HCT116 (cell line): ENCODE results near the gene ERRFI1. TPM values are rescaled to one million over a fixed set of nuclear protein-coding genes. Genes with fewer than 3 reads are reported as not detected.

Experiments used
- ATAC-seq: fragments of 200-7000 bp; cut with Tn5 transposase; 2 replicates; pipeline ENCODE4 v1.9.1; 2020; ENCODE audit warnings: mild to moderate bottlenecking, moderate library complexity
- BruUV-seq: library from RNA; stranded (reverse); fragments of 400-500 nt; replicated peaks from 2 replicates; lab custom pipeline; 2021; lab: Mats Ljungman, UMichigan
- CTCF ChIA-PET: fragments of 300-600 bp; sonication (Branson Sonifier 250); formaldehyde crosslinking; loops from one replicate; lab custom pipeline; 2021; ENCODE audit warnings: antibody characterized with exemption; lab: Charles Lee
- POLR2A ChIA-PET: fragments of 300-600, 350-600 bp; sonication (Branson Sonifier 250); formaldehyde crosslinking; loops from one replicate; lab custom pipeline; 2021; ENCODE audit warnings: antibody characterized with exemption; lab: Charles Lee
- RAD21 ChIA-PET, 2 experiments: fragments of 300-600 bp; sonication (Branson Sonifier 250); formaldehyde crosslinking; loops; one replicate each; lab custom pipeline; 2023; ENCODE audit warnings: low total read pairs in 2 of 2; ENCODE audit not compliant: uncharacterized antibody in 2 of 2, unreplicated experiment in 2 of 2, low non-redundant PET in 1 of 2; lab: Charles Lee
- DNase-seq: peaks from one replicate; pipeline ENCODE4 v3.0.0-alpha.2; 2010; ENCODE audit warnings: low read depth, low spot score
- H2AFZ ChIP-seq: fragments of 200-600 bp; shearing (Covaris generic), sonication (generic); 2 replicates; pipeline ENCODE4 v1.6.1; 2017; ENCODE audit warnings: low read depth, mixed run types, mixed read lengths, antibody characterized with exemption, low read length; ENCODE audit not compliant: poor library complexity, severe bottlenecking
- H3K27ac ChIP-seq: 2 replicates; pipeline ENCODE4 v1.5.1; 2012; ENCODE audit warnings: low read depth, low read length
- H3K27me3 ChIP-seq: fragments of 200-600 bp; sonication (generic); 2 replicates; pipeline ENCODE4 v1.6.1; 2016; ENCODE audit warnings: mixed run types, low read length, mixed read lengths; ENCODE audit not compliant: insufficient read depth
- H3K36me3 ChIP-seq, 2 experiments: fragments of 200-500 bp in 1 of 2; fragments of 200-600 bp in 1 of 2; sonication (Bioruptor generic) in 1 of 2; sonication (generic) in 1 of 2; 2 replicates each; pipeline versions ENCODE4 v1.5.1 to v1.6.1; 2014 to 2016; ENCODE audit warnings: low read length in 2 of 2, inconsistent platforms in 1 of 2, mixed read lengths in 1 of 2, mixed run types in 1 of 2; ENCODE audit not compliant: insufficient read depth in 2 of 2, control insufficient read depth in 1 of 2
- H3K4me1 ChIP-seq, 2 experiments: fragments of 200-600 bp in 1 of 2; sonication (generic) in 1 of 2; 2 replicates each; pipeline versions ENCODE4 v1.5.1 to v1.6.1; 2012 to 2017; ENCODE audit warnings: low read length in 2 of 2, inconsistent platforms in 1 of 2, mild to moderate bottlenecking in 1 of 2, mixed read lengths in 1 of 2, mixed run types in 1 of 2, moderate library complexity in 1 of 2; ENCODE audit not compliant: insufficient read depth in 2 of 2, control insufficient read depth in 1 of 2
- H3K4me2 ChIP-seq: fragments of 200-600 bp; sonication (generic); 2 replicates; pipeline ENCODE4 v1.6.1; 2017; ENCODE audit warnings: mixed run types, low read length, mixed read lengths
- H3K4me3 ChIP-seq, 2 experiments: fragments of 200-600 bp in 1 of 2; sonication (generic) in 1 of 2; replicated peaks in 1 of 2; 2 replicates each; pipeline ENCODE4 v1.5.1; 2011 to 2016; ENCODE audit warnings: low read length in 2 of 2, control low read depth in 1 of 2, low read depth in 1 of 2, mild to moderate bottlenecking in 1 of 2, mixed read lengths in 1 of 2, mixed run types in 1 of 2
- H3K79me2 ChIP-seq: fragments of 200-600 bp; sonication (generic); 2 replicates; pipeline ENCODE4 v1.6.1; 2017; ENCODE audit warnings: mild to moderate bottlenecking, mixed run types, low read length, moderate library complexity, mixed read lengths; ENCODE audit not compliant: insufficient read depth
- H3K9ac ChIP-seq: fragments of 200-600 bp; sonication (generic); 2 replicates; pipeline ENCODE4 v1.6.1; 2016; ENCODE audit warnings: low read length, mixed read lengths
- H3K9me2 ChIP-seq: fragments of 200-600 bp; sonication (generic), shearing (Covaris generic); 2 replicates; pipeline ENCODE4 v1.6.1; 2017; ENCODE audit warnings: mixed run types, mild to moderate bottlenecking, moderate library complexity; ENCODE audit not compliant: insufficient read depth
- H3K9me3 ChIP-seq, 2 experiments: fragments of 200-500 bp in 1 of 2; fragments of 200-600 bp in 1 of 2; sonication (Bioruptor generic) in 1 of 2; sonication (generic) in 1 of 2; 2 replicates each; pipeline ENCODE4 v1.6.1; 2014 to 2017; ENCODE audit warnings: low read length in 2 of 2, mixed read lengths in 2 of 2, inconsistent platforms in 1 of 2, low read depth in 1 of 2, mild to moderate bottlenecking in 1 of 2, mixed run types in 1 of 2, moderate library complexity in 1 of 2; ENCODE audit not compliant: control insufficient read depth in 1 of 2, insufficient read depth in 1 of 2
- H4K20me1 ChIP-seq: fragments of 200-600 bp; sonication (generic), shearing (Covaris generic); 2 replicates; pipeline ENCODE4 v1.6.1; 2017; ENCODE audit warnings: mixed run types, mild to moderate bottlenecking, moderate library complexity; ENCODE audit not compliant: insufficient read depth
- ATF3 ChIP-seq: IDR thresholded peaks from 2 replicates; pipeline ENCODE4 v1.6.1; 2012
- CBX3 ChIP-seq: IDR thresholded peaks from 2 replicates; pipeline ENCODE4 v1.6.1; 2012; ENCODE audit warnings: low read depth
- CEBPB ChIP-seq: IDR thresholded peaks from 2 replicates; pipeline ENCODE4 v1.6.1; 2012; ENCODE audit warnings: low read depth
- CTCF ChIP-seq, 3 experiments: fragments of 200-600 bp in 1 of 3; sonication (generic) in 1 of 3; IDR thresholded peaks in 2 of 3; conservative IDR thresholded peaks in 1 of 3; 2 replicates each; pipeline ENCODE4 v1.5.1; 2012 to 2017; ENCODE audit warnings: low read depth in 2 of 3, low read length in 2 of 3, antibody characterized with exemption in 1 of 3, borderline replicate concordance in 1 of 3, control low read depth in 1 of 3, mild to moderate bottlenecking in 1 of 3, mixed read lengths in 1 of 3, mixed run types in 1 of 3, moderate library complexity in 1 of 3; ENCODE audit not compliant: insufficient read depth in 1 of 3
- ELF1 ChIP-seq: IDR thresholded peaks from 2 replicates; pipeline ENCODE4 v1.6.1; 2012; ENCODE audit warnings: low read depth, borderline replicate concordance
- EZH2phosphoT487 ChIP-seq: fragments of 200-600 bp; IDR thresholded peaks from 2 replicates; pipeline ENCODE4 v1.6.1; 2018; ENCODE audit warnings: antibody characterized with exemption, borderline replicate concordance
- FOSL1 ChIP-seq: IDR thresholded peaks from 2 replicates; pipeline ENCODE4 v1.6.1; 2012; ENCODE audit warnings: low read depth
- JUND ChIP-seq: IDR thresholded peaks from 2 replicates; pipeline ENCODE4 v1.6.1; 2012
- MAX ChIP-seq: IDR thresholded peaks from 2 replicates; pipeline ENCODE4 v1.6.1; 2012
- POLR2A ChIP-seq: IDR thresholded peaks from 2 replicates; pipeline ENCODE4 v1.7.0; 2011; ENCODE audit warnings: borderline replicate concordance; ENCODE audit not compliant: insufficient read depth, insufficient read length; ENCODE audit errors: extremely low read depth
- POLR2AphosphoS5 ChIP-seq: IDR thresholded peaks from 2 replicates; pipeline ENCODE4 v1.6.1; 2011; ENCODE audit warnings: mild to moderate bottlenecking, low read depth, low read length, moderate library complexity
- RAD21 ChIP-seq: IDR thresholded peaks from 2 replicates; pipeline ENCODE4 v1.6.1; 2012; ENCODE audit warnings: low read depth, mild to moderate bottlenecking
- REST ChIP-seq: IDR thresholded peaks from 2 replicates; pipeline ENCODE4 v1.6.1; 2012; ENCODE audit warnings: low read depth
- SIN3A ChIP-seq: IDR thresholded peaks from 2 replicates; pipeline ENCODE4 v1.6.1; 2012; ENCODE audit warnings: low read depth
- SP1 ChIP-seq: IDR thresholded peaks from 2 replicates; pipeline ENCODE4 v1.6.1; 2012; ENCODE audit warnings: low read depth
- TCF7L2 ChIP-seq: IDR thresholded peaks from 2 replicates; pipeline ENCODE4 v1.7.0; 2011; ENCODE audit warnings: borderline replicate concordance, inconsistent platforms; ENCODE audit not compliant: insufficient read depth, insufficient read length; ENCODE audit errors: extremely low read depth
- YY1 ChIP-seq: IDR thresholded peaks from 2 replicates; pipeline ENCODE4 v1.6.1; 2011; ENCODE audit warnings: low read length, low read depth, moderate library complexity, mild to moderate bottlenecking; ENCODE audit not compliant: insufficient replicate concordance; ENCODE audit errors: extremely low read depth
- ZBTB33 ChIP-seq: IDR thresholded peaks from 2 replicates; pipeline ENCODE4 v1.6.1; 2011; ENCODE audit warnings: mild to moderate bottlenecking, low read length, moderate library complexity; ENCODE audit not compliant: insufficient replicate concordance; ENCODE audit errors: extremely low read depth
- ZFX ChIP-seq: fragments of 450-650 bp; IDR thresholded peaks from 2 replicates; pipeline ENCODE4 v1.6.1; 2017
- ZNF274 ChIP-seq: fragments of 200-500 bp; sonication (Bioruptor generic); IDR thresholded peaks from 2 replicates; pipeline ENCODE4 v1.6.1; 2014; ENCODE audit warnings: mild to moderate bottlenecking, low read depth, low read length, inconsistent platforms
- intact Hi-C: fragments of 100-400 bp; cut with micrococcal nuclease; formaldehyde crosslinking; loops from 2 replicates; pipeline ENCODE4 v1.10.0; 2022
- total RNA-seq: library from RNA; stranded (reverse); gene quantifications from one replicate; pipeline ENCODE4 v1.2.1, GENCODE V29; 2021; ENCODE audit not compliant: unreplicated experiment

ERRFI1 gene
- total RNA-seq, 1 experiment from 2014 or later: 777 TPM

- Histone ChIP-seq H3K27ac (peak overlapping the region; percentile 33), H3K9ac (no peak overlapping the region), H3K36me3 (no peaks in the 10 kb centered on the region), H3K4me1 (peaks cover 60 to 83% of the 10 kb centered on the region in 2 experiments), H3K4me3 (no peak overlapping the region), H3K9me3 (no peaks in the 10 kb centered on the region), H4K20me1 (no peaks in the 10 kb centered on the region), H3K4me2 (peak overlapping the region; percentile 14; the same call in 1 of the 2 replicates), H2AFZ (no peak overlapping the region), H3K9me2 (no peaks in the 10 kb centered on the region), H3K27me3 (no peaks in the 10 kb centered on the region), H3K79me2 (no peaks in the 10 kb centered on the region)
- ChIA-PET POLR2A (interaction anchor here (0.8 to 3.7 kb wide), 6 partner anchors 38 to 135 kb away, joined by 3 to 21 read pairs (median 3); no protein-coding TSS in a partner anchor), CTCF (interaction anchor here (1.1 kb wide), 1 partner anchor 279 kb away, joined by 6 read pairs; no protein-coding TSS in a partner anchor), RAD21 (interaction anchor here in 1 of 2 experiments (0.6 kb wide), 1 partner anchor 138 kb away, joined by 4 read pairs; no protein-coding TSS in a partner anchor)
- DNase-seq: no peak
- BruUV-seq: no TSS peak
- ATAC-seq: 0 out of 2 replicates have a peak, but pooled peaks have one; percentile 23
- intact Hi-C loops: no loop called here
- TF ChIP-seq POLR2AphosphoS5: no peak
- TF ChIP-seq ZBTB33: no peak
- no peak for TF ChIP-seq ZNF274
- no peak for TF ChIP-seq SIN3A
- TF ChIP-seq TCF7L2: no peak
- TF ChIP-seq FOSL1: no peak
- TF ChIP-seq CTCF (IDR thresholded peaks at IDR 0.05 in 2 of 3, conservative IDR thresholded peaks at IDR 0.05 in 1 of 3; ENCODE audit: borderline replicate concordance in 1 of 3, insufficient read depth in 1 of 3, low read depth in 2 of 3, low read length in 2 of 3): no peak
- 0 out of 2 replicates have a peak, but pooled peaks have one; percentile 26 for TF ChIP-seq SP1
- TF ChIP-seq ZFX: no peak
- no peak for TF ChIP-seq YY1
- TF ChIP-seq ELF1: no peak
- peak; percentile 59; the same call in 1 of the 2 replicates for TF ChIP-seq CEBPB
- TF ChIP-seq EZH2phosphoT487: no peak
- no peak for TF ChIP-seq REST
- 0 out of 2 replicates have a peak, but pooled peaks have one; percentile 13 for TF ChIP-seq JUND
- no peak for TF ChIP-seq ATF3
- TF ChIP-seq CBX3: peak; percentile 67; the same call in 1 of the 2 replicates
- no peak for TF ChIP-seq POLR2A
- TF ChIP-seq RAD21: no peak
- TF ChIP-seq MAX: peak; percentile 52; the same call in 1 of the 2 replicates
Measured at GRCh38 chr1:8035289-8035688, 9.2 kb upstream of the ERRFI1 start.
